Lung (tissue), 16 donors: Measurements from ENCODE around the gene ZBTB8OS. TPM values are rescaled to one million over a fixed set of nuclear protein-coding genes. Genes with fewer than 3 reads are reported as not detected.
"Not testable (repeated sequence)": the region's sequence is repeated elsewhere in the genome, so short reads cannot be mapped to it uniquely, and the experiment has no call there.

Experiments
- ATAC-seq: fragments of 200-7000 bp; cut with Tn5 transposase; one replicate; pipeline ENCODE4 v1.9.1; 2020; ENCODE audit warnings: moderate number of reproducible peaks; ENCODE audit not compliant: insufficient read depth, low FRiP score
- DNase-seq, 3 donors: peaks; one replicate each; pipeline ENCODE4 v3.0.0-alpha.2; 2013 to 2017
- H3K27ac ChIP-seq, 2 donors: one replicate each; pipeline ENCODE4 v1.5.1; 2013; ENCODE audit warnings: mild to moderate bottlenecking in 2 of 2, moderate library complexity in 2 of 2, control low read depth in 1 of 2, inconsistent platforms in 1 of 2, low read depth in 1 of 2, low read length in 1 of 2
- H3K27me3 ChIP-seq, 3 donors: one replicate each; pipeline ENCODE4 v1.5.1; 2013; ENCODE audit warnings: low read length in 2 of 3; ENCODE audit not compliant: control insufficient read depth in 3 of 3, insufficient read depth in 3 of 3
- H3K36me3 ChIP-seq, 4 donors: one replicate each; pipeline ENCODE4 v1.5.1; 2013; ENCODE audit warnings: low read length in 4 of 4, mild to moderate bottlenecking in 1 of 4, moderate library complexity in 1 of 4; ENCODE audit not compliant: control insufficient read depth in 4 of 4, insufficient read depth in 4 of 4
- H3K4me1 ChIP-seq, 5 donors: one replicate each; pipeline ENCODE4 v1.5.1; 2013; ENCODE audit warnings: low read length in 5 of 5, mild to moderate bottlenecking in 2 of 5, moderate library complexity in 1 of 5; ENCODE audit not compliant: control insufficient read depth in 5 of 5, insufficient read depth in 5 of 5
- H3K4me3 ChIP-seq: one replicate; pipeline ENCODE4 v1.5.1; 2013; ENCODE audit warnings: mild to moderate bottlenecking, control low read depth, moderate library complexity
- H3K9ac ChIP-seq, 2 donors: one replicate each; pipeline ENCODE4 v1.5.1; 2013; ENCODE audit warnings: low read length in 2 of 2, control low read depth in 1 of 2; ENCODE audit not compliant: insufficient read depth in 1 of 2
- H3K9me3 ChIP-seq, 4 donors: one replicate each; pipeline ENCODE4 v1.5.1; 2013; ENCODE audit warnings: low read length in 3 of 4, mild to moderate bottlenecking in 1 of 4, moderate library complexity in 1 of 4; ENCODE audit not compliant: control insufficient read depth in 4 of 4, insufficient read depth in 3 of 4
- CTCF ChIP-seq: IDR thresholded peaks from 2 replicates; pipeline ENCODE4 v1.5.1; 2012; ENCODE audit warnings: mild to moderate bottlenecking; ENCODE audit errors: control extremely low read depth, extremely low read depth
- WGBS, 2 donors: extraction: QIAGEN DNeasy Blood & Tissue Kit; methylation state at CpG; one replicate each; pipeline ENCODE4 v1.1.7; 2013; 5-methylcytosine and 5-hydroxymethylcytosine counted together
- long read RNA-seq, 5 donors: transcript quantifications; one replicate each; lab custom pipeline, GENCODE V29; 2026
- polyA plus RNA-seq, 2 donors: library from polyadenylated mRNA; stranded (reverse); fragments of 200-250 nt; gene quantifications; one replicate each; pipeline ENCODE4 v1.2.1, GENCODE V29; 2013
- total RNA-seq, 2 donors: library from RNA; depleted of rRNA in 1 of 2; stranded (reverse); fragments of >200 nt in 1 of 2; gene quantifications; one replicate each; pipeline ENCODE4 v1.2.1, GENCODE V29; 2014 to 2021
- donor health status: control.
- donor health status: control.
- donor health status: Bipolar disorder and iron deficiency.
- donor health status: healthy.
- donor health status: DM: yes; HTN: yes; CAD: no.

Gene ZBTB8OS
- 10 to 100 TPM; 26.7 to 40.1 TPM for total RNA-seq
- 10 to 100 TPM; 52.5 to 86.1 TPM for polyA plus RNA-seq
- long read RNA-seq, donor 1, transcript ZBTB8OS-208 (7 exons, 1,601 nt) = major isoform, 6 of 10 reads
- long read RNA-seq, donor 1, partial matches to known transcripts = 0 of 10 reads
- long read RNA-seq, donor 1, other reads (novel, unspliced or antisense) = 0 of 10 reads
- long read RNA-seq, donor 2, partial matches to known transcripts = 0 of 3 reads
- long read RNA-seq, donor 2, other reads (novel, unspliced or antisense) = 0 of 3 reads
- long read RNA-seq, donor 3, partial matches to known transcripts = 0 of 4 reads
- long read RNA-seq, donor 3, other reads (novel, unspliced or antisense) = 0 of 4 reads
- long read RNA-seq, donor 4, partial matches to known transcripts = 0 of 7 reads
- long read RNA-seq, donor 4, other reads (novel, unspliced or antisense) = 0 of 7 reads
- long read RNA-seq, donor 5, partial matches to known transcripts = 0 of 6 reads
- long read RNA-seq, donor 5, other reads (novel, unspliced or antisense) = 0 of 6 reads

- peaks cover 4 to 19% (median 12%) of the 10 kb centered on the region in 4 donors for H3K36me3 ChIP-seq
- ATAC-seq = peak; percentile 90
- H3K27ac ChIP-seq = peak within 1 kb of the TSS; percentile 97 to 98
- no peaks in the 10 kb centered on the region for H3K27me3 ChIP-seq
- H3K9me3 ChIP-seq = no peaks in the 10 kb centered on the region
- peak within 1 kb of the TSS; percentile 97 to 98 for H3K9ac ChIP-seq
- WGBS, 2 donors = 0 to 1% methylated on average over 21 of the region's 21 CpGs
- DNase-seq = peak; percentile 93 to 97 (median 97)
- H3K4me1 ChIP-seq = peaks cover 0 to 33% (median 9%) of the 10 kb centered on the region in 5 donors
- H3K4me3 ChIP-seq = peak within 1 kb of the TSS; percentile 59
- no peak for TF ChIP-seq CTCF
Measured at GRCh38 chr1:32650248-32650751, at the start of gene ZBTB8OS. TSS of gene ZBTB8OS (minus strand) at chr1:32650550. CDS start at chr1:32650529, 21 bp downstream.

GRCh38 chr1:32696996-32697395 lies 46.6 kb upstream of the ZBTB8OS start:
- H3K4me3 ChIP-seq, H3K27ac ChIP-seq, H3K27me3 ChIP-seq, H3K36me3 ChIP-seq, ATAC-seq, DNase-seq, H3K9me3 ChIP-seq, H3K9ac ChIP-seq: not testable (repeated sequence)
- H3K4me1 ChIP-seq = peaks cover 0 to 19% (median 6%) of the 10 kb centered on the region in 5 donors
- 96 to 97% methylated on average over 8 of the region's 8 CpGs for WGBS, 2 donors

- Histone ChIP-seq H3K4me3 (no peak overlapping the region), H3K4me1 (peaks cover 0 to 14% (median 0%) of the 10 kb centered on the region in 5 donors), H3K27me3 (no peaks in the 10 kb centered on the region), H3K9me3 (no peaks in the 10 kb centered on the region), H3K9ac (no peak overlapping the region), H3K27ac (no peak overlapping the region), H3K36me3 (peaks cover 0 to 7% (median 3%) of the 10 kb centered on the region in 4 donors)
- ATAC-seq (no peak), DNase-seq (no peak)
- 93% methylated on average over 9 of the region's 9 CpGs for WGBS, 2 donors
- TF ChIP-seq CTCF = no peak
Measured at GRCh38 chr1:32696041-32696440, 45.7 kb upstream of the ZBTB8OS start.
